LNCAP (cell line): Measurements from ENCODE around the gene AOAH.

Experiments
- TF ChIP-seq, protein P1 (sequence below): fragments of 450-650 bp; IDR thresholded peaks from 2 replicates; pipeline ENCODE4 v1.5.1; 2017; ENCODE audit warnings: mild to moderate bottlenecking

The AOAH gene

GRCh38 chr7:36564489-36564888 is 159.8 kb downstream of the AOAH start:
- TF ChIP-seq, protein P1, sequence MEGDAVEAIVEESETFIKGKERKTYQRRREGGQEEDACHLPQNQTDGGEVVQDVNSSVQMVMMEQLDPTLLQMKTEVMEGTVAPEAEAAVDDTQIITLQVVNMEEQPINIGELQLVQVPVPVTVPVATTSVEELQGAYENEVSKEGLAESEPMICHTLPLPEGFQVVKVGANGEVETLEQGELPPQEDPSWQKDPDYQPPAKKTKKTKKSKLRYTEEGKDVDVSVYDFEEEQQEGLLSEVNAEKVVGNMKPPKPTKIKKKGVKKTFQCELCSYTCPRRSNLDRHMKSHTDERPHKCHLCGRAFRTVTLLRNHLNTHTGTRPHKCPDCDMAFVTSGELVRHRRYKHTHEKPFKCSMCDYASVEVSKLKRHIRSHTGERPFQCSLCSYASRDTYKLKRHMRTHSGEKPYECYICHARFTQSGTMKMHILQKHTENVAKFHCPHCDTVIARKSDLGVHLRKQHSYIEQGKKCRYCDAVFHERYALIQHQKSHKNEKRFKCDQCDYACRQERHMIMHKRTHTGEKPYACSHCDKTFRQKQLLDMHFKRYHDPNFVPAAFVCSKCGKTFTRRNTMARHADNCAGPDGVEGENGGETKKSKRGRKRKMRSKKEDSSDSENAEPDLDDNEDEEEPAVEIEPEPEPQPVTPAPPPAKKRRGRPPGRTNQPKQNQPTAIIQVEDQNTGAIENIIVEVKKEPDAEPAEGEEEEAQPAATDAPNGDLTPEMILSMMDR, result no peak

GRCh38 chr7:36563706-36564327 is 160.5 kb downstream of the AOAH start:
- TF ChIP-seq, protein P1, result no peak

DNA sequence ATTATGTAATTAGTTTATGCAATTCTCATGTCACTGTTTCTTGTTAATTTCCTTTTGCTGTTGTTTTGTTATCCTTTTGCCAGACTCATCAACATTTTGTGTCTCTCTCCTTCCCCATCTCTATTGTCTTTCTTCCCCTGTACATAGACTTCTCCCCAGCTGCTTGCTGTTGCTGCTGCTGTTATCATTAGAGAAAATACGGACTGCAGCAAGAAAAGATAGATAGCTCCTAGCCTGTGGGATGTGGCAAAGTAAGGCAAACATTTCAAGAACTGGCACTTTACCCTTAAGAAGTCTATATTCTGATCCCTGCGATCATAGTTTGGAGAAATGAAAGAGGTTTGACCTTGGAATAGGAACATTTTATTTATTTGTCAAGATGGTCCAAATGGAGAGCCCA is 162.2 kb downstream of the AOAH start:
- TF ChIP-seq, protein P1, result no peak

GRCh38 chr7:36549029-36549428 is 175.3 kb downstream of the AOAH start:
- TF ChIP-seq, protein P1, result no peak

GRCh38 chr7:36547416-36547815 is 176.9 kb downstream of the AOAH start:
- TF ChIP-seq, protein P1, result no peak

DNA sequence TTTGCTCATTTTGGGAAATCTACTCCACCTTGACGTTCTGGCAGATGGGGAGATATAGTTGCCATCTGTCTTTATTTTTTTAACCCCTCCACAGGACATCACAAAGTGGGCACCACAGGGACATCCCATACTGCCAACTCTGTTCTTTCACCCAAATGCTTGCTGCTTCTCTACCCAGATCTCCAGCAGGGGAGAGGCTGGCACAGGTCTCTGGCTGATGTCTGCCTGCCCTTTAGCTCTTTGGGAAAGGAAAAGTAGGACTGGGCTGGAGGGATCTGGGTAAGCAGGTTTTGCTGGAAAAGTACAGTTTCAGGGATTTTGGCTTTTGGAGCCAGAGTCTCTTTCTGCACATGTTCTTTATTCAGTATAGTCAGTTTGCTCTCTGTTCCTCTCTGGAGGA is 178.0 kb downstream of the AOAH start:
- TF ChIP-seq, protein P1, result no peak

GRCh38 chr7:36545291-36545690 is 179.0 kb downstream of the AOAH start:
- TF ChIP-seq, protein P1, result no peak

DNA sequence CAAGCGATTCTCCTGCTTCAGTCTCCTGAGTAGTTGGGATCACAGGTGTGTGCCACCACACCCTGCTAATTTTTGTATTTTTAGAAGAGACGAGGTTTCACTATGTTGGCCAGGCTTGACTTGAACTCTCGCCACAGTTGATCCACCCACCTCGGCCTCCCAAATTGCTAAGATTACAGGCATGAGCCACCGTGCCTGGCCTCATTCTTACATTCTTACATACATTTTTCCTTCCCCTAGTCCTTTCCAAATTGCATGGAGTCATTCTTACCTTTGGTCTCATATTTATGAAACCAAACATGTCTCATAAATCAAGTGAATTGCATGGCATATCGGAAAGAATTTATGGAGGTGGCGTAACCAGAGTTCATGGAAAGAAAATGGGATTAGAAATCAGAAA is 186.2 kb downstream of the AOAH start:
- TF ChIP-seq, protein P1, result no peak
